OCI-LY3 (cell line): ENCODE results near the gene ASCL1.

Experiments
- CTCF ChIP-seq: fragments of 200-600, 300-600 bp; sonication (generic); IDR thresholded peaks from 2 replicates; pipeline ENCODE4 v1.5.1; 2014; ENCODE audit warnings: antibody characterized with exemption, low read length, low read depth
- EZH2phosphoT487 ChIP-seq: fragments of 200-600 bp; shearing (Covaris generic); IDR thresholded peaks from 2 replicates; pipeline ENCODE4 v1.6.1; 2018; ENCODE audit warnings: antibody characterized with exemption, mixed run types, low read depth

DNA sequence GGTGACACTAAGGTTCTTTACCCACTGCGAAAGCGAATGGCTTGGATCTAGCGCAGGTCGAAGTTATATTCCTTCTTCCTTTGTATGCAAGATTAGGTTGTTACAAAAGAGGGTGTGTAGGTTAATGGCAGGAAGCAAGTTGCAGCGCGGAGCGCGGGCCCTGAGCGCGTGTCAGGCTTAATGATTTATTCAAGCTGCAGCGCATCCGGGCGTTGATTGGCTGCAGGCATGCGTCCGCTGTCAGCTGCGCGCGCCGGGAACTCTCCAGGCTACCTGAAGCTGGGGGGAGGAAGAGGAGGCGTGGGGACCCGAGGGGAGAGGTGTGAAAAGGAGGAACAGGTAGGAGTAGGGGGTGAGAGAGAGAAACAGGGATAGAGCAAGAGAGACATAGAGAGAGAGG lies 7.4 kb downstream of the ASCL1 start:
- TF ChIP-seq CTCF, result no peak
- TF ChIP-seq EZH2phosphoT487, result no peak
